ENCODE measurements around the gene SH3RF2.
"Not testable (repeated sequence)": the region's sequence is repeated elsewhere in the genome, so short reads cannot be mapped to it uniquely, and the experiment has no call there.

The SH3RF2 gene

GRCh38 chr5:146005264-146005663 is 68.9 kb downstream of the SH3RF2 start:
- no peaks in the 10 kb centered on the region for H3K9me3 ChIP-seq (ENCODE audit: control insufficient read depth, low read length)
- no peak overlapping the region for H3K4me3 ChIP-seq (ENCODE audit: low read length)
- peaks cover 22% of the 10 kb centered on the region for H3K4me1 ChIP-seq (ENCODE audit: control insufficient read depth, insufficient read depth, low read length)
- H3K9ac ChIP-seq (ENCODE audit: low read length): no peak overlapping the region
- H3K36me3 ChIP-seq (ENCODE audit: control insufficient read depth, insufficient read depth, low read length): peaks cover 5% of the 10 kb centered on the region
- H3K27me3 ChIP-seq (ENCODE audit: control insufficient read depth, insufficient read depth, low read length): no peaks in the 10 kb centered on the region

DNA sequence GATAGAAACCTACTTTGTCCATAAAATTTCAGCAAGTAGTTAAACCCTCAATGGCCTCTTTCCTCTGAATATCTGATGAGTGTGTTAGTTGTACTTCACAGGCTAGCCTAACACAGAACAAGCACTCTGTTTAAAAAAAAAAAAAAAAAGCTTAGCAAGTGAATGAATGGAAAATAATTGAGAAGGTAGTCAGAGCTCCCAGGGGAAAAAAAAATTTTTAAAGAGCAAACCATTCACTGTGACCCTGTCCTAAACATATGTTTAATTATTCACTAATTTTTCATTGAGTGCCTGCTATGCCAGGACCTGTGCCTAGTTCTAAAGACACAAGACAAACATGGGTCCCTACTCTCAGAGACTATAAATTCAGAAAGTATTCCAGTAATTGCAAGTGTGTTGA is 69.3 kb downstream of the SH3RF2 start:
- H3K9ac ChIP-seq (ENCODE audit: low read length): no peak overlapping the region
- peaks cover 22% of the 10 kb centered on the region for H3K4me1 ChIP-seq (ENCODE audit: control insufficient read depth, insufficient read depth, low read length)
- H3K4me3 ChIP-seq (ENCODE audit: low read length): no peak overlapping the region
- H3K9me3 ChIP-seq (ENCODE audit: control insufficient read depth, low read length): no peaks in the 10 kb centered on the region
- H3K27me3 ChIP-seq (ENCODE audit: control insufficient read depth, insufficient read depth, low read length): no peaks in the 10 kb centered on the region
- H3K36me3 ChIP-seq (ENCODE audit: control insufficient read depth, insufficient read depth, low read length): peaks cover 5% of the 10 kb centered on the region

DNA sequence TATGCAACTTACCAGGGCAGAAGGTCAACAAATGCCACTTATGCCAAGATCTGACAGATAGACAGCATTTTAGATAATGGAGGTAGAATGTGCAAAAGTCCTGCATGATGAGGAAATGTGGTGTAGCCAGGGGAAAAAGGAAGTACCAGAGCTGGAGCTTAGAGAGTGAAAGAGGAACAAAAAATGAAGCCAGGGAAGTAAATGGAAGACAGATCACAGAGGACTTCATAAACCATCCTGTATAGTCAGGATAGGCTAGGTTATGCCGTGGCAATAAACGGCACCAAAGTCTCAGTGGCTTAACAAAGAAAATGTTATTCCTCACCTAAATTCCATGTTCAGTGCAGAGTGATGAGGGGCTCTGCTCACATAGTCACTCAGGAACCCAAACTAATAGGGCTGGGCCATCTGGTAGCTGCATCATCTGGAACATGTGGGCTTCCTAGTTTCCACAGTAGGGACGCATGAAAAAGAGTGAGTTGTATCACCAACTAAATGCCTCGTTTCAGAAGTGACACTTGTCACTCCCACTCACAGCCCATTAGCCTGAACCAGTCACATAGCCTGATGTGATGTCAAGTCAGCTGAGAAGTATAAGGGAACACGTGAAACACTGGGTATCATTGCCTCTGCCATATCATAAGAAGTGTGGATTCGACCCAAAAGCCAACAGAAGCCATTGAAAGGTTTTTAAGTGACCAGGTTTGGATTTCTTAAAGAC is 70.3 kb downstream of the SH3RF2 start:
- Histone ChIP-seq H3K36me3 (ENCODE audit: control insufficient read depth, insufficient read depth, low read length) (peaks cover 5% of the 10 kb centered on the region), H3K27me3 (ENCODE audit: control insufficient read depth, insufficient read depth, low read length) (no peaks in the 10 kb centered on the region), H3K9me3 (ENCODE audit: control insufficient read depth, low read length) (no peaks in the 10 kb centered on the region), H3K4me1 (ENCODE audit: control insufficient read depth, insufficient read depth, low read length) (peaks cover 17% of the 10 kb centered on the region), H3K9ac (ENCODE audit: low read length) (no peak overlapping the region), H3K4me3 (ENCODE audit: low read length) (no peak overlapping the region)

DNA sequence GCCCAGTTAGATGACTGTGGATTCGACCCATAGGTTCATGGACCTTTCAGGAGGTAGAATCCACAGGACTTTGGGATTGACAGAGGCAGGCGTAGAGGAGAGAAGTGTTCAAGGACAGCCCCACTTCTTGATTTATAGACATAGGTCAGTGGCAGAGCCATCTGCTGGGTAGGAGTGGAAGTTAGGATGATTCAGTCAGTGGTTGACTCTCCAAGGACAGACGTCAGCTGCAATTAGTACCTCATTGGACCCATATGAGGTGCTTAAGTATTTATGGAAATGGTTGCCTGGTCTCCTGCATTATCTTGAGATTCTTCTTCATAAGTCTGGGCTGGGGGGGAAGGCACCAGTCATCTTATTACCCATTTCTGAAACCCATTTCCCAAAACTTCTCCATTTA is 70.9 kb downstream of the SH3RF2 start:
- Histone ChIP-seq H3K36me3 (ENCODE audit: control insufficient read depth, insufficient read depth, low read length) (peaks cover 5% of the 10 kb centered on the region), H3K4me1 (ENCODE audit: control insufficient read depth, insufficient read depth, low read length) (peaks cover 17% of the 10 kb centered on the region), H3K9ac (ENCODE audit: low read length) (no peak overlapping the region), H3K9me3 (ENCODE audit: control insufficient read depth, low read length) (no peaks in the 10 kb centered on the region), H3K4me3 (ENCODE audit: low read length) (no peak overlapping the region), H3K27me3 (ENCODE audit: control insufficient read depth, insufficient read depth, low read length) (no peaks in the 10 kb centered on the region)

- Histone ChIP-seq H3K4me3 (ENCODE audit: low read length) (no peak overlapping the region), H3K4me1 (ENCODE audit: control insufficient read depth, insufficient read depth, low read length) (peaks cover 17% of the 10 kb centered on the region), H3K27me3 (ENCODE audit: control insufficient read depth, insufficient read depth, low read length) (no peaks in the 10 kb centered on the region), H3K9me3 (ENCODE audit: control insufficient read depth, low read length) (no peaks in the 10 kb centered on the region), H3K9ac (ENCODE audit: low read length) (no peak overlapping the region), H3K36me3 (ENCODE audit: control insufficient read depth, insufficient read depth, low read length) (peaks cover 5% of the 10 kb centered on the region)
Measured at GRCh38 chr5:146007989-146008388, 71.6 kb downstream of the SH3RF2 start.

- Histone ChIP-seq H3K4me3 (ENCODE audit: low read length) (no peak overlapping the region), H3K9me3 (ENCODE audit: control insufficient read depth, low read length) (no peaks in the 10 kb centered on the region), H3K9ac (ENCODE audit: low read length) (no peak overlapping the region), H3K4me1 (ENCODE audit: control insufficient read depth, insufficient read depth, low read length) (peaks cover 17% of the 10 kb centered on the region), H3K36me3 (ENCODE audit: control insufficient read depth, insufficient read depth, low read length) (peaks cover 5% of the 10 kb centered on the region), H3K27me3 (ENCODE audit: control insufficient read depth, insufficient read depth, low read length) (no peaks in the 10 kb centered on the region)
Measured at GRCh38 chr5:146009020-146009419, 72.6 kb downstream of the SH3RF2 start.

DNA sequence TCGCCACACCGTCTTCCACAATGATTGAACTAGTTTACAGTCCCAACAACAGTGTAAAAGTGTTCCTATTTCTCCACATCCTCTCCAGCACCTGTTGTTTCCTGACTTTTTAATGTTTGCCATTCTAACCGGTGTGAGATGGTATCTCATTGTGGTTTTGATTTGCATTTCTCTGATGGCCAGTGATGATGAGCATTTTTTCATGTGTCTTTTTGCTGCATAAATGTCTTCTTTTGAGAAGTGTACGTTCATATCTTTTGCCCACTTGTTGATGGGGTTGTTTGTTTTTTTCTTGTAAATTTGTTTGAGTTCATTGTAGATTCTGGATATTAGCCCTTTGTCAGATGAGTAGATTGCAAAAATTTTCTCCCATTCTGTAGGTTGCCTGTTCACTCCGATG is 74.1 kb downstream of the SH3RF2 start:
- H3K4me1 ChIP-seq (ENCODE audit: control insufficient read depth, insufficient read depth, low read length): peaks cover 17% of the 10 kb centered on the region
- not testable (repeated sequence) for H3K36me3 ChIP-seq (ENCODE audit: control insufficient read depth, insufficient read depth, low read length); H3K27me3 ChIP-seq (ENCODE audit: control insufficient read depth, insufficient read depth, low read length); H3K9ac ChIP-seq (ENCODE audit: low read length); H3K9me3 ChIP-seq (ENCODE audit: control insufficient read depth, low read length); H3K4me3 ChIP-seq (ENCODE audit: low read length)

DNA sequence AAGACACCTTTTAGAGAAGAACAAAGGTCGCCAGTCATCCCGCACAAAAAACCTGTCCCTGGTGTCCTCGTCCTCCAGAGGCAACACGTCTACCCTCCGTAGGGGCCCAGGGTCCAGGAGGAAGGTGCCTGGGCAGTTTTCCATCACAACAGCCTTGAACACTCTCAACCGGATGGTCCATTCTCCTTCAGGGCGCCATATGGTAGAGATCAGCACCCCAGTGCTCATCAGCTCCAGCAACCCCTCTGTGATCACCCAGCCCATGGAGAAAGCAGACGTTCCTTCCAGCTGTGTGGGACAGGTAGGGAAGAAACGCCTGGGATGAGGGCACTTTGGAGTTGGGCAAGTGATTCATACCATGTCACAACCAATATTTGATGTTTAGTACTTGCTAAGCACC is 77.4 kb downstream of the SH3RF2 start:
- Histone ChIP-seq H3K36me3 (ENCODE audit: control insufficient read depth, insufficient read depth, low read length) (no peaks in the 10 kb centered on the region), H3K9me3 (ENCODE audit: control insufficient read depth, low read length) (no peaks in the 10 kb centered on the region), H3K4me1 (ENCODE audit: control insufficient read depth, insufficient read depth, low read length) (no peaks in the 10 kb centered on the region), H3K4me3 (ENCODE audit: low read length) (no peak overlapping the region), H3K9ac (ENCODE audit: low read length) (no peak overlapping the region), H3K27me3 (ENCODE audit: control insufficient read depth, insufficient read depth, low read length) (no peaks in the 10 kb centered on the region)

DNA sequence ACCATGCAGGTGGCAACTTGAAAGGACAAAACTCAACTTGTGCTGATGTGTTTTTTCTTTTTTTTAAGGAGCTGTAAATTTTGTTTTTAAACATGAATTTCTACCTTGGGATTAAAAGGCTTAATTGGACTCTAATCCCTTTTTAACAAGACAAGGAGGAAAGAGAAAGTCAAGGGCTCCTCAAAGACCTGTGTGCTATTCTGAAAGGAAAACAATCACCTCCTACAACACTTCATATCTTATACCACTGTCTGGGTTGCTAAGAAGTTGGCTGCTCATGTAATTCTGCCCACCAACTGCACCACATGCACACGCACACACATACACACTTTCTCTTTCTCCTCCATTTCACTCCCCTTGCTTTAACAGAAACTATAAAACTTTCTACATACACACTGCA is 78.6 kb downstream of the SH3RF2 start:
- H3K9me3 ChIP-seq (ENCODE audit: control insufficient read depth, low read length): no peaks in the 10 kb centered on the region
- no peaks in the 10 kb centered on the region for H3K4me1 ChIP-seq (ENCODE audit: control insufficient read depth, insufficient read depth, low read length)
- H3K27me3 ChIP-seq (ENCODE audit: control insufficient read depth, insufficient read depth, low read length): no peaks in the 10 kb centered on the region
- no peak overlapping the region for H3K4me3 ChIP-seq (ENCODE audit: low read length)
- no peaks in the 10 kb centered on the region for H3K36me3 ChIP-seq (ENCODE audit: control insufficient read depth, insufficient read depth, low read length)
- H3K9ac ChIP-seq (ENCODE audit: low read length): no peak overlapping the region

DNA sequence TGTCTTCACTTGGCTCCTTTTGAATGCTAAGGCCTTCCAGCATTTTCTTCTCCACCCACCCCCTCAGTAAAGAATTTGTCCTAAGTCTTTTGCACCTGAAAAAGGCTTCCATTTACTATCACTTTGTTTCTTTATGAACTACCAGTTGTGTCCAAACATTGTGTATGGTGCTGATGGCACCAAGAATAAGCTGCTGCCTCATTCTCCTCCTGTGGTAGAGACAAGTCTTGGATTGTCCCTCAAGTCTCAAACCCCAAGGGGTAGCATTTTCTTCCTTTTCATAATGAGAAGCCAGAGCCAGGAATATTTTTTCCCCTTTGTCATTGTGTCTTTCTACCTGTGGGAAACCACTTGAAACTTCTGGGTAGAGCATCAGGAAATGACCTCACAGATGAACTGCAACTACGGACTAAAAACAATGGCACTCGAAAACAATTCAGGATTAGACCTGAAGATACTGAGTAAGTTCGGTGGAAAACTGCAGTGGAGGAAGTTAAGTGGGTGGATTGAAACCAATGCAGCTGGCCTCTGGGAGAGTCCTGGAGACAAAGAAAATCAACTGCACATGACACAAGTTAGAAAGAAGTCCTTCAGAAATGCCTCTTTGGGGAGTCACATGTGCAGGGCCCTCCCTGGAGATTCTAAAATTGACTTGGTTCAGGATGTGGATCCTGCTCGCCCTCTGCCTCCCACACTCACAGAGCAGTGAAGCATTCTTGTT is 80.5 kb downstream of the SH3RF2 start:
- Histone ChIP-seq H3K9me3 (ENCODE audit: control insufficient read depth, low read length) (no peaks in the 10 kb centered on the region), H3K9ac (ENCODE audit: low read length) (no peak overlapping the region), H3K36me3 (ENCODE audit: control insufficient read depth, insufficient read depth, low read length) (no peaks in the 10 kb centered on the region), H3K4me3 (ENCODE audit: low read length) (no peak overlapping the region), H3K27me3 (ENCODE audit: control insufficient read depth, insufficient read depth, low read length) (no peaks in the 10 kb centered on the region), H3K4me1 (ENCODE audit: control insufficient read depth, insufficient read depth, low read length) (no peaks in the 10 kb centered on the region)

- no peaks in the 10 kb centered on the region for H3K36me3 ChIP-seq (ENCODE audit: control insufficient read depth, insufficient read depth, low read length)
- H3K27me3 ChIP-seq (ENCODE audit: control insufficient read depth, insufficient read depth, low read length): no peaks in the 10 kb centered on the region
- H3K4me1 ChIP-seq (ENCODE audit: control insufficient read depth, insufficient read depth, low read length): no peaks in the 10 kb centered on the region
- no peak overlapping the region for H3K9ac ChIP-seq (ENCODE audit: low read length)
- H3K4me3 ChIP-seq (ENCODE audit: low read length): no peak overlapping the region
- H3K9me3 ChIP-seq (ENCODE audit: control insufficient read depth, low read length): no peaks in the 10 kb centered on the region
Measured at GRCh38 chr5:146018514-146019375, 82.4 kb downstream of the SH3RF2 start.

DNA sequence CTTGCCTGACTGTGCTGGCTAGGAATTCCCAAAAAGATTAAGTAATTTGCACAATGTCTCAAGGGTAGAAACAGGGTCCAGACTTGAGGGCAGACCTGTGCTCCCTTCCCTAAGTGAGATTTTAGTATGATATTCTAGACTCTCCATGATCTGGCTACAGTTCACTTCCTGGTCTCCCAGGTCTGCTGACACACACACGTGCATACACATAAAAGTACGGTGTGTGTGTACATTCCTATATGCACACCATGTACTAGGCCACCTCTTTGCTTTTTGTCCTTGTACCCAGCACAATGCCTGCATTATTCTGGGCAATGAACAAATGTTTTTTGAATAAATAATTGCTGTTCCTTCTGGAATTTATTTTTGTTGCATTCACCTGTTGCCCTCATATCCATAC is 83.7 kb downstream of the SH3RF2 start:
- no peak overlapping the region for H3K4me3 ChIP-seq (ENCODE audit: low read length)
- H3K36me3 ChIP-seq (ENCODE audit: control insufficient read depth, insufficient read depth, low read length): no peaks in the 10 kb centered on the region
- H3K9ac ChIP-seq (ENCODE audit: low read length): no peak overlapping the region
- no peaks in the 10 kb centered on the region for H3K9me3 ChIP-seq (ENCODE audit: control insufficient read depth, low read length)
- H3K27me3 ChIP-seq (ENCODE audit: control insufficient read depth, insufficient read depth, low read length): no peaks in the 10 kb centered on the region
- peaks cover 7% of the 10 kb centered on the region for H3K4me1 ChIP-seq (ENCODE audit: control insufficient read depth, insufficient read depth, low read length)
